ENCODE results near the gene XPNPEP2. TPM values are rescaled to one million over a fixed set of nuclear protein-coding genes. Genes with fewer than 3 reads are reported as not detected.

Gene XPNPEP2
- total RNA-seq, 2 donors from 2014 or later: 0.52 to 5.6 TPM

DNA sequence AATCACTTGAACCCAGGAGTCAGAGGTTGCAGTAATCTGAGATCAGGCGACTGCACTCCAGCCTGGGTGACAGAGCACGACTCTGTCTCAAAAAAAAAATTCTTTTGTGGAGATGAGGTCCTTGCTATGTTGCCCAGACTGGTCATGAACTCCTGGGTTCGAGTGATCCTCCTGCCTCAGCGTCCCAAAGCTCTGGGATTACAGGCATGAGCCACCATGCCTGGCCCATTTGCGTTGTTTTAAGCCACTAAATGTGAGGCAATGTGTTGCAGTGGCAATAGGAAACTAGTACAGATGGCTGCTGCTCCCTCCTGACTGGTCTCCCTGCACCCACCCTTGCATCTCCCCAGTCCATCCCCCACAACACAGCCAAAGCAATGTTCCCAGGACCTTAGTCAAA lies 44.0 kb upstream of the XPNPEP2 start:
- WGBS, 2 donors: 73 to 83% methylated on average over 2 to 5 of the region's 5 CpGs
- H3K4me1 ChIP-seq: no peaks in the 10 kb centered on the region
- no peak overlapping the region for H3K4me3 ChIP-seq

DNA sequence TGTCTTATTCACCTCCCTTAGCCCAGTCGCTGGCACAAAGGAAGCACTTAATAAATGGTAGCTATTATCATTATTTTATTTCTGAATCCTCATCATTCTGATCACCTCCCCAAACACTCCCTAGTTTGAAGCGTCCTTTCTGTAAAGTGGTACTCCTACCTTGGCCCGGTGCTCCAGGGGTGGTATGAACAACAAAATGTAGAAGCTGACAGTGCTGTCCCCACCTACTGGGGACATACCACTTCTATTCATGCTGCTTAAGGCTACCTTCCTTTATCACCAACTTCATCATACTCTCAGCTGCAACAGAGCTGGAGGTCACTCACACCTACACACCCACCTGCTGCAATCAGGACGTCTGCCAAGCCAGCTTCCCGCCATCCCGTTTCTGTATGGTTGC lies 43.2 kb upstream of the XPNPEP2 start:
- no peaks in the 10 kb centered on the region for H3K36me3 ChIP-seq (replicated peaks in 1 of 2; ENCODE audit: insufficient read depth in 1 of 2, low read depth in 2 of 2)
- ATAC-seq: no peak
- WGBS, 2 donors: 74 to 75% methylated on average over 6 of the region's 6 CpGs
- H3K4me3 ChIP-seq: no peak overlapping the region
- TF ChIP-seq, protein P1, sequence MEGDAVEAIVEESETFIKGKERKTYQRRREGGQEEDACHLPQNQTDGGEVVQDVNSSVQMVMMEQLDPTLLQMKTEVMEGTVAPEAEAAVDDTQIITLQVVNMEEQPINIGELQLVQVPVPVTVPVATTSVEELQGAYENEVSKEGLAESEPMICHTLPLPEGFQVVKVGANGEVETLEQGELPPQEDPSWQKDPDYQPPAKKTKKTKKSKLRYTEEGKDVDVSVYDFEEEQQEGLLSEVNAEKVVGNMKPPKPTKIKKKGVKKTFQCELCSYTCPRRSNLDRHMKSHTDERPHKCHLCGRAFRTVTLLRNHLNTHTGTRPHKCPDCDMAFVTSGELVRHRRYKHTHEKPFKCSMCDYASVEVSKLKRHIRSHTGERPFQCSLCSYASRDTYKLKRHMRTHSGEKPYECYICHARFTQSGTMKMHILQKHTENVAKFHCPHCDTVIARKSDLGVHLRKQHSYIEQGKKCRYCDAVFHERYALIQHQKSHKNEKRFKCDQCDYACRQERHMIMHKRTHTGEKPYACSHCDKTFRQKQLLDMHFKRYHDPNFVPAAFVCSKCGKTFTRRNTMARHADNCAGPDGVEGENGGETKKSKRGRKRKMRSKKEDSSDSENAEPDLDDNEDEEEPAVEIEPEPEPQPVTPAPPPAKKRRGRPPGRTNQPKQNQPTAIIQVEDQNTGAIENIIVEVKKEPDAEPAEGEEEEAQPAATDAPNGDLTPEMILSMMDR (IDR thresholded peaks at IDR 0.05): no peak
- no peak for TF ChIP-seq POLR2A (IDR thresholded peaks at IDR 0.05)
- intact Hi-C loops (cut with DNase I): no loop called here
- no peak for DNase-seq
- no peaks in the 10 kb centered on the region for H3K9me3 ChIP-seq
- no peaks in the 10 kb centered on the region for H3K4me1 ChIP-seq
- H3K27ac ChIP-seq: no peak overlapping the region
- H3K27me3 ChIP-seq: no peaks in the 10 kb centered on the region

More for the DNA sequence above, 44.0 kb upstream of the XPNPEP2 start:
- Histone ChIP-seq H3K36me3 (replicated peaks in 1 of 2; ENCODE audit: insufficient read depth in 1 of 2, low read depth in 2 of 2) (no peaks in the 10 kb centered on the region), H3K27ac (no peak overlapping the region), H3K9me3 (no peaks in the 10 kb centered on the region), H3K27me3 (no peaks in the 10 kb centered on the region)
- TF ChIP-seq POLR2A (IDR thresholded peaks at IDR 0.05): no peak
- no peak for DNase-seq
- intact Hi-C loops (cut with DNase I): no loop called here
- ATAC-seq: no peak

DNA sequence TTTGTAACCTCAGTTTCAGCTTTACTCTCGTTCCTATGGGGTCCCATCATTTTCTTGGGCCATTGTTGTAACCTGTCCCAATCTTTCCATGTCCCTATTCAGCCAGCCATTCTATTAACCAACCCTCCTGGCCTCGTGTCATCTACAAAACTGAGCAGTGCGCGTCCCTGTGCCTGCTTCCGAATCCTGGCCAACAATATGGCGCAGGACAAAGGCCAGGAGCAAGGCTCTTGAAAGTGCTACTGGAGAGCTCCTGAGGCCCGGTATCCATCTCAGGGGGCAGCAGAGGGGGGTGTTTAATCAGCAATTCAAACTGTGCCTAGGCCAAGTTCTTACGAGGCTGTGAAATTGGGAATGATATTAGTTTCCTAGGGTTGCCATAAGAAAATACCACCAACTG lies 42.8 kb upstream of the XPNPEP2 start:
- H3K9me3 ChIP-seq: no peaks in the 10 kb centered on the region
- no peaks in the 10 kb centered on the region for H3K36me3 ChIP-seq (replicated peaks in 1 of 2; ENCODE audit: insufficient read depth in 1 of 2, low read depth in 2 of 2)
- ATAC-seq (no peak), DNase-seq (no peak)
- H3K4me1 ChIP-seq: no peaks in the 10 kb centered on the region
- 73 to 84% methylated on average over 5 to 8 of the region's 8 CpGs for WGBS, 2 donors
- TF ChIP-seq, protein P1 (IDR thresholded peaks at IDR 0.05): no peak
- TF ChIP-seq POLR2A (IDR thresholded peaks at IDR 0.05): no peak
- no peaks in the 10 kb centered on the region for H3K27me3 ChIP-seq
- intact Hi-C loops (cut with DNase I): no loop called here
- H3K27ac ChIP-seq: no peak overlapping the region
- H3K4me3 ChIP-seq: no peak overlapping the region

DNA sequence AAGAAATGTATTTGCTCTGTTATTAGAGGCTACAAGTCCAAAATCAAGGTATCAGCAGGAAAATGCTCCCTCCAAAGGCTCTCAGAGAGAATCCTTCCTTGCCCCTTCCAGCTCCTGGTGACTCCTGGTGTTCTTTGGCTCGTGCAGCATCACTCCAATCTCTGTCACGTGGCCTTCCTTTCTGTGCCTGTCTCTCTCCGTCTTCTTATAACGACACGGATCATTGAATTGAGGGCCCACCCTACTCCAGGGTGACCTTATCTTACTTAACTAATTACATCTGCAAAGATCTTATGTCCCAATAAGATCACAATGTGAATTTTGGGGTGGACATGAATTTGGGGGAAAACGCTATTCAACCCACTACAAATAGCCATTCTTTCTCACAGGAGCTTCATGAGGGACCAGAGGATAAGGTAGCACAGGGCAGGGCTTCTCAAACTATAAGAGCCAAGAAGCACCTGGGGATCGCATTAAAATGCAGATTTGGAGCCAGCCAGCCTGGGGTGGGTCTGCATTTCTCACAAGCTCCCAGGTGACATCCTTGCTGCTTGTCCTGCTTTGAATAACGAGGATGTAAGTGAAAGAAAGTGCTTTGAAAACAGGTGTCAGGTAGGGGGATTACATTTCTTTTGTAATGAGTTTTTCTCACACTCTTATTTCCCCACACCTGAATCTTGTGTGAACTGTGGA lies 42.2 kb upstream of the XPNPEP2 start:
- Histone ChIP-seq H3K27me3 (no peaks in the 10 kb centered on the region), H3K4me3 (no peak overlapping the region), H3K9me3 (no peaks in the 10 kb centered on the region), H3K27ac (no peak overlapping the region), H3K36me3 (replicated peaks in 1 of 2; ENCODE audit: insufficient read depth in 1 of 2, low read depth in 2 of 2) (no peaks in the 10 kb centered on the region), H3K4me1 (no peaks in the 10 kb centered on the region)
- DNase-seq (no peak), ATAC-seq (no peak)
- intact Hi-C loops (cut with DNase I): no loop called here
- WGBS, 2 donors: 63 to 65% methylated on average over 7 to 8 of the region's 8 CpGs
- TF ChIP-seq, protein P1 (IDR thresholded peaks at IDR 0.05): no peak
- TF ChIP-seq POLR2A (IDR thresholded peaks at IDR 0.05): no peak

DNA sequence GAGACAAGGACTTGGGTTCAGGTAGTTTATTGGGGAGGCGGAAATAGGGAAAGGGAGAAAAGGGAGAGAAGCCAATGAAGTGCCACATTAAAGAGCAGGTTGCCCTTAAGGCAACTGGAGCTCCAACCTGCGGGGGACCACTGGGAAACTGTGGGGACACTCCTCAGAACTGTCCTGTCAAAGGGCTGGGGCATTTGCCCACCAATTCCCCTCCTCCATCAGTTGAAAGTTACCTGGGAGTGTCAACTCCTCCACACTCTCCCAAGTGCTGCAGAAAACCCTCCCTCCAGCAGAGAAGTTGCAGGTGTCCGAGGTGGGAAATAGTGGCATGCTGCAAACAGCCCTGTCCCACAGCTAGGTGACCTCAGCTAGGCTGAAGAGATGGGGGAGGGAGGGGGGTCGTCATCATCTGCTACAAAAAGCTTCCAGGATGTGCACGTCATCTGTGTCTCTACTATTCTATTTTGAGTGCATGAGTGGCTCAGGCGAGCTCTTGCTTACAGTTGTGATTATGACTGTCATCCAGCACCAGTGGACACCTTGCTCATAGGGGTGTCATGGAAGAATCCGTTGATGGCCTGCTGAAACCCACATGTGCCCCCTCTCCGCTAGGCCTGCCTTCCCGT lies 41.5 kb upstream of the XPNPEP2 start:
- H3K4me3 ChIP-seq: no peak overlapping the region
- WGBS, 2 donors: 42 to 50% methylated on average over 2 to 7 of the region's 9 CpGs
- no peak overlapping the region for H3K27ac ChIP-seq
- no peaks in the 10 kb centered on the region for H3K27me3 ChIP-seq
- no peak for DNase-seq
- H3K4me1 ChIP-seq: no peaks in the 10 kb centered on the region
- no peak for ATAC-seq
- H3K36me3 ChIP-seq (replicated peaks in 1 of 2; ENCODE audit: insufficient read depth in 1 of 2, low read depth in 2 of 2): no peaks in the 10 kb centered on the region
- no peaks in the 10 kb centered on the region for H3K9me3 ChIP-seq
- TF ChIP-seq, protein P1 (IDR thresholded peaks at IDR 0.05): no peak
- TF ChIP-seq POLR2A (IDR thresholded peaks at IDR 0.05): no peak
- intact Hi-C loops (cut with DNase I): no loop called here
